GM19043 (cell line): Measurements from ENCODE around the gene GTF2F1.
"Not testable (repeated sequence)": the region's sequence is repeated elsewhere in the genome, so short reads cannot be mapped to it uniquely, and the experiment has no call there.

Experiments used
- ATAC-seq: cut with Tn5 transposase; IDR thresholded peaks from one replicate; pipeline ENCODE4 v1.9.1; 2021; ENCODE audit warnings: low read depth; ENCODE audit not compliant: unreplicated experiment

Gene GTF2F1

GRCh38 chr19:6392221-6393073 is 517 bp downstream of the GTF2F1 start:
- ATAC-seq = no peak

GRCh38 chr19:6387372-6387771 is 5.6 kb downstream of the GTF2F1 start:
- no peak for ATAC-seq

- no peak for ATAC-seq
These were observed 8.6 kb downstream of the GTF2F1 start for GRCh38 chr19:6384381-6384780.

GRCh38 chr19:6383188-6383587 is 9.8 kb downstream of the GTF2F1 start:
- no peak for ATAC-seq

GRCh38 chr19:6381030-6381750 is 11.8 kb downstream of the GTF2F1 start:
- no peak for ATAC-seq

- no peak for ATAC-seq
These were observed 13.2 kb downstream of the GTF2F1 start for GRCh38 chr19:6379744-6380143.

GRCh38 chr19:6378486-6378885 is 14.5 kb downstream of the GTF2F1 start:
- ATAC-seq = no peak

- ATAC-seq = no peak
These were observed 14.9 kb downstream of the GTF2F1 start for GRCh38 chr19:6378041-6378440.

- ATAC-seq = no peak
These were observed 16.3 kb downstream of the GTF2F1 start for GRCh38 chr19:6376512-6377190.

GRCh38 chr19:6375411-6376010 is 17.5 kb downstream of the GTF2F1 start, which contains the start of gene PSPN:
Gene PSPN, minus strand, starts transcription at chr19:6375933. Its CDS starts 84 bp downstream, at chr19:6375849.
- no peak for ATAC-seq

GRCh38 chr19:6374711-6375410 is 18.1 kb downstream of the GTF2F1 start:
- ATAC-seq = no peak

- ATAC-seq = no peak
These were observed 18.7 kb downstream of the GTF2F1 start for GRCh38 chr19:6374161-6374709.

- no peak for ATAC-seq
These were observed 19.2 kb downstream of the GTF2F1 start for GRCh38 chr19:6373813-6374108.

- peak; percentile 38 for ATAC-seq
These were observed 19.7 kb downstream of the GTF2F1 start for GRCh38 chr19:6373096-6373812.

- peak; percentile 80 for ATAC-seq
These were observed 20.3 kb downstream of the GTF2F1 start, which contains the start of gene ALKBH7 for GRCh38 chr19:6372594-6373095. Gene ALKBH7, plus strand, starts transcription at chr19:6372794. Its CDS starts 27 bp downstream, at chr19:6372821.

- ATAC-seq = no peak
These were observed 28.6 kb downstream of the GTF2F1 start for GRCh38 chr19:6364353-6364752.

GRCh38 chr19:6362351-6362801 is 30.6 kb downstream of the GTF2F1 start:
- no peak for ATAC-seq

GRCh38 chr19:6362027-6362350 is 31.0 kb downstream of the GTF2F1 start:
- ATAC-seq = no peak

GRCh38 chr19:6360857-6361216 is 32.1 kb downstream of the GTF2F1 start:
- ATAC-seq = not testable (repeated sequence)
